GM19239 (cell line): ENCODE results near the gene FAM163B.

Experiments used
- DNase-seq: peaks from one replicate; pipeline ENCODE4 v3.0.0; 2011; ENCODE audit warnings: low spot score; ENCODE audit not compliant: insufficient read length
- FAIRE-seq: peaks from 2 replicates; lab custom pipeline; 2011; peaks lifted over from hg19 to GRCh38; lab: Jason Lieb, UNC

The FAM163B gene

DNA sequence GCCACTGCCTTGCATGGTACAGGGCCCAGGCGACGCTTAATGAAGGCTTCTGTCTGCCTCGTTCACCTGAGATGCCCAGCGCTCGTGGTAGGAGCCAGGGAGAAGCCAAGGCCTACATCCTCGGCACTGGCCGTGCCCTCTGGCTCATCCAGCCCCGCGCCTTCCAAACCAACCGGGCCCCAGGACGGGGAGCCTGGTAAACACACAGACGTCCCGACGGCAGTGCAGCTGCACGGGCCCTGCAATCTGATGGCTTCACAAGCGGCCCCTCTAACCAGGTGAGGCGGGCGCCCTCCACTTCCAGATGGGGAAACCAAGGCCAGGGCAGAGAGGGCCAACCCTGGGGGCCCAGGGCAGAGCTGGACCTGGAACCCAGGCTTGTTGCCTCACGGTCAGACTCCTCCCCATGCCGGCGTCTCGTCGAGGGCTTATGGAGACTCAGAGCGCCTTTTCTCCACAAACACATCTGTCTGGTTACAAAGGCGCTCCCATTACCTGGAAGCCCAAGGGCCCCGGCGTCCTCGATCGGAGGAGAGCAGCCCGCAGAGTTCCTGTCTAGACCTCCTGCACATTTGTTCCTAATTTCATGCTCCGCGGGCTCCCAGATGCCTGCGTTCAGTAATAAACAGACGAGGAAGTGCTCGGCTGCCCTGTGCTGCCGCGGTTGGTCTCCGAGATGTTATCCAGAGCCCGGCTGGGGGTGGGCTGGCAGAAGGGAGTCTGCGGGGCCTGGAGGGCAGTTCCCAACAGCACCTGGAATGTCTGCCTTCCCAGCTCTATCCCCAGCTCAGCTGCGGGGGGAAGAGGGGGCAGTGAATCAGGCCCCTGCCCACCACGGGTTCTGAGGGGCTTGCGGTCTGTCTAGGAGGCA, 23.5 kb downstream of the FAM163B start:
- DNase-seq (no peak), FAIRE-seq (no peak)

DNA sequence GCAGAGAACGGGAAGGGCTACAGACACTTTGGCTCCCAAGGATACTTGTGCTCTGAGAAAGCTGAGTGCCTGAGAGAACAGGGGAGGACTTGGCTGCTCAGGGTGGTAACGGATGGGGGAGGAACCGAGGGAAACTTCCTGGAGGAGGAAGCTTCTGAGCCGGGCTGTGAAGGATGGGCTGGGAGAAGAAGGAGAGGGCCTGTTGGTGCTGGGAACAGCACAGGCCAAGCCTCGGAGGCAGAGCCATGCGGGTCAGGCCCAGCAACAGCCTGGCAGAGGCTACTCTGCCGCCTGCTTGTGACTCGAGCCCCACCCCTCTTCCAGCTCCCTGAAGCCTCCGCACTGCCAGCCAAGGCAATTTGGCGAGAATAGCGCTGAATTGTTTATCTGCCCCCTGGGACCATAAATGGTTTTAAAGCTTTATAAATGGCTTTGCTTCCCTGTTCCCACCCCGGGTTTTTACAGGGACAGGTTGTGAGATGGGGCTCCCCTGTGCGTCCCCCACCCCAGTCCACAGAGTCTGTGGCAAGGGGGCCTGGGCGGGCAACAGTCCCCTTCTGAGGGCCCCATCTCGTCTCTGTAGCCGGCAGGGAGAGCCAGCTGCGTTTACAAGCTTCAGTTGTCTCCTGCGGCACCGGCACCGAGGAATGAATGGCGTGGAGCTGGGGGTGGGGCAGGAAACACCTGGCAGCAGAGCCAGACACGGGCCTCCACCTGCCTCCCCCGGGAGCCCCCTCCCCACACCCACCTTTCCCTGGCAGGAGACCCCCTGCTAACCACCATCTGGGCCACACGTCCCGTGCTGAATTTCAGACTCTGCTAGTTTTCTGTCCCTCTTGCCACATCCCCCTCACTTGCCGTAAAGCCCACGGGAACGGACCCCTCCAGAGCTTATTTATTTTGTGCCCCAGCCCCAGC, 24.4 kb downstream of the FAM163B start:
- no peak for DNase-seq
- FAIRE-seq: no peak

DNA sequence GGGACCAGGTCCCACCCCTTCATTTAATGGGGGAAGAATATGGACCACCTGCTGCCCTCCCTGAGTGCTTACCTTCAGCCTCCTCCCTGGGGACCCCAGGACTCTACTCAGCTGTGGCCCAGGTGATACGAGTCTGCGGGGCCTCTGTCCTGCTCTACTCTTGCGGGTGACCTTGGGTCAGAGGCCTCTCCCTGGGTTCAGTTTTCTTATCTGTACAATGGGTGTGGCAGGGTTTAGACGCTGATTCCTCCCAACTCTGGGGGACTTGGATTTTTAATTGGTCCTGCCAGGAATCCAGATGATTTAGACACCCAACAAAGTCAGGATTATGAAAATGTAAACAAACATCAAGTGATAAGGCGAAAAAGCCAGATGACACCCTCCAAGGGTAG, 25.0 kb downstream of the FAM163B start:
- no peak for DNase-seq
- no peak for FAIRE-seq

DNA sequence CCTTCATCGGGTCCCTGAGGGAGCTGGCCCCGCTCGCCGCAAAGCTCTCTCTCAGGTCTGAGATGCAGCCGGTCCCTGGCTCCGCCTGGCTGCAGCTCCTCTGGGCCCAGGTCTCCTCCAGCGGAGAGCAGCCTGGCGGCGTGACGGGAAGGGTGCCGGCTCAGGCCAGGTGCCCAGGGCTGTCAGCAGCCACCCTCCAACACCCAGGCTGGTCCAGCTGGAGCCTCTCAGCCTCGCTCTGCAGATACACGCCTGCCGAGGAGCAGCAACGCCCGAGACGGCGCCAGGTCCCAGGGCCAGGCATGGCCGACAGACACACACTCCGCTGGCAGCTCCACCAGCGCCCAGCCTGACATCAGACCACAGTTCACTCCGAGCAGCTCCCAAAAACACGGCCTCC, 25.6 kb downstream of the FAM163B start:
- no peak for DNase-seq
- no peak for FAIRE-seq

DNA sequence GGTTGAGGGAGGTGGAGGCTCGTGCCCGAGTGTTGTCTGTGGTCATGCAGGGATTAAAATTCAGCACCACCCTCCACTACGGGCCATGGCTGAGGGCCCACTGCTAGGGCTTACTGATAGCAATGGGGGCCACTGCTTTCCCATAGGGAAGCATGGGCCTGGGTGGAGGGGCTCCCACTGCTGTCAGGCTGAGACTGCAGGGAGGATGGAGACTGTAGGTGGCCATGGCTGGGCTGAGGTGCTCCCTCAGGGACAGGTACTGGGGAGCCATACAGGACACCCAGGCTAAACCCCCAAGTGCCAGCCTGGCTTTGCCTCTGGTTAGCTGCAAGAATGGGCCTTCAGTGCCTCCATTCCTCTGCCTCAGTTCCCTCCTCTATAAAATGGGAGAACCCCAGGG, 26.1 kb downstream of the FAM163B start:
- no peak for DNase-seq
- FAIRE-seq: no peak

DNA sequence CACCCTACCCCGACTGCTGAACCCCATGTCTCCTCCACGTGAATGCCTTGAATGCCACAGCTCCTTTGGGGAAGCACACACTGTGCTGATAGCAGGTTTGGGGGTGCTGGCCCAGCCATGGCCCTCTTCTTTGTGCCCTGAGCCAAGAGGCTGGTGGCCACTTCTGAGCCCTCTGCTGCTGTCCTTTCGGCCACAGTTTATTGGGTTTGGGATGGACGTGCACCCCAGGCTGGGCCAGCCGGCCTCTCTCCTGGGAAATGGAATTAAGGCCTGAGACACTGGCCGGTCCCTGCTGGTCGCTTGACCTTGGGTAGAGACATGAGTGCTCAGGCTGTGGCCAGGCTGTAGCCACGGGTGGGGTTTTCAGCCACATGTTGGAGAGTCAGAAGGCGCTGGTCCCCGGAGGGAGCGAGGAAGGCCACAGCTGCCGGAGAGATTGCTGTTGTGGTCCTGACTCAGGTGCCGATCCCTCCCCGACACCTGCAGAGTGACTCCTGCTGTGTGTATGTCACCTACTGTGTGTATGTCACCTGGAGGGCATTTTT, 26.6 kb downstream of the FAM163B start:
- DNase-seq: no peak
- FAIRE-seq: no peak

DNA sequence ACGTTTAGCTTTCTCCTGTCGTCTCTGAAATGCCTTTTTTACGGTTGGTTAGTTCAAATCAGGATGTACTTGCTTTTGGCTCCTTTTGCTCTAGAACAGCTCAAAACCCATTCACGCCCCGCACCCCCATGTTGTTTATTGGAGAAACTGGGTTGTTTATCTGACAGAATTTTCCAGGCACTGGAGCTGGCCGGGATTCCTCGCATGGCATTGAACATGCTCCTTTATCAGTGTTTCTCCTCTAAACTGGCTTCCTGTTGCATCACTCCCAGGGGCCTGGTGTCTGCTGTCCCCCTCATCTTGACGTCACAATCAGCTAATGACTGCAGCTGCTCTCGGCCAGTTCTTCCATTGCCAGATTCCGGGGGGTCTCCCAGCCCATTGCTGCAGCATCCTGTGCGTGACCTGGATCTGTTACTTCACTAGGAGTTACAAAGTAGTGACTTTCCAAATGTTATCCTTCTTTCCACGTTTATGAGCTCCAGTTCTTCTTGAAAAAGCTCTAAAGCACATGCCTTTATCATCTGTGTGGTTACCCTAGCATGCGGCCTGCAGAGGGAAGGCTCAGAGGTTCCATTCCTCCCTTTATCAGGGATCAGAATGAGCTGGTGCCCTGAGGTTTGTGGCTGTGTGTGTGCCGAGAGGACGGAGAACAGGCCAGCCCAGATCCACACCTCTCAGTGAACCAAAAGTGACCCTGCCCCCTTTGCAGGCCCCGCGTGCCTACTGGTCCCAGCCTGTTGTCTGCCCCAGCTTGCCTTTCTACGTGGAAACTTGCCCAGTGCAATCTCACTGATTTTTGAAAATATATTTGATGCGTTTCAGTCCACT, 27.5 kb downstream of the FAM163B start:
- FAIRE-seq (no peak), DNase-seq (no peak)

DNA sequence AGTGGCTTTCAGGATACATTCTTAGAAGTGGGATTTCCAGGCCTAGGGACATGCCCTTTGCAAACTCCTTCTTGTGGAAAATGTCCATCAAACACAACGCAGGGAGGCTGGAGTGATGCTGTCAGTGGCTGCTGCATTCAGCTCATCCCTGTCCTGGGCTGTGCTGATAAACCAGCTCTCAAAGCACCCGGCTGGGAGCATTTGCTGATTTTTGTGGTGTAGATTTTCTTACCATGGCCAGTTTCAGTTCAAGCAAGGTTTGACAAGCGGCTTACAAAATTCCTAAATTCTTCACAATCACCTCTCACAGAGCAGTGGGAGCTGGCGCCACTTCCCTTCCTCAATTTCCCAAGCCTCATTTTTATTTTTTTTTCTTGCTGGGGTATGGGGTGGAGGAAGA, 28.2 kb downstream of the FAM163B start:
- DNase-seq: no peak
- no peak for FAIRE-seq

DNA sequence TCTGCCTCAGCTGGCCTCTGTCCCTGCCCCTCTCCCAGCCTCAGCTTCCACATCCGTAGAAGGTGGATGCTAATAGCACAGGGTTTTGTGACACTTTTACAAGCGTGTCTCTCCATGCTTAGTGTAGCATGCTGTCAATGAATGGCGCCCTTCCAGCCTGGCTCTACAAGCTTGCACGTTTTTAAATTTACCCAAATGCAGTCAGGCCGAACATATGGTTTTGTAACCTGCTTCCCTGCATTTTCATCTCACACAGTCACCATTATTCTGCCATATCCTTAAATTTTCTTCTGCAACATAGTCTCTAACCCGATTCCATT, 28.8 kb downstream of the FAM163B start:
- no peak for DNase-seq
- FAIRE-seq: no peak

DNA sequence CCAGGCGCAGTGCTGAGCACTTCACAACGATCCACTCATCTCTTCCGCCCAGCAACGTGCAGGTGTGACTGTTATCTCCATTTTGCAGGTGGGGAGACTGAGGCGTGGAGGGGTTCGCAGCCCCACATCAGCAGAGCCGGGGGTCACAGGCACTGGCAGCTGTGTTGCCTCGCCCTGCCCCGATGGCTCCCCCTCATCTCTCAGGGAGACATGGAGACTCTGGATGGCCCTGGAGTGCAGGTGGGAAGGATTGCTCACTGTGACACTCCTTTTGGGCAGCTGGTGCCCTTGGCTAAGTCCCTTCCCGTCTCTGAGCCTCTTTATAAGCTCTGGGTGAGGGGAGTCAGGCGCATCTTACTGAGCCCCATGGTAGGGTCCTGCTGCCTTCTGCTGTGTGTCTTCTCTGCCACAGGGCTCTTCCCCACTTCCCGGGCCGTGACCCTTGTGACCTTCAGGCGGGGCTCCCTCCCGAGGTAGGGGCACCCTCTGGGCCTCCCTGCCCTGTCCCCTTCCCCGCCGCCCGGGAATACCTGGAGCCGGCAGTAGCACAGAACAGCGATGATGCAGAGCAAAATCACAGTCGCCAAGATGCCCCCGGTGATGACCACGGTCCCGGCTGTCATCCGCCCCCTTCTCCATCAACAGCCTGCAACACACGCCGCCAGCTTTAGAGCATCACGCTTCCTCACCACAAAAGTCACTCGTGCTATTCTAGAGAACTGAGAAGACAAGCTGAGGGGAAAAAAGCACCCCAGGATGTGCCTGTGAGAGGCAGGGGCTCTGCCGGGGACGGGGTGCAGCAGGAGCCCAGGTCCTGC, 29.4 kb downstream of the FAM163B start:
- DNase-seq (no peak), FAIRE-seq (no peak)

DNA sequence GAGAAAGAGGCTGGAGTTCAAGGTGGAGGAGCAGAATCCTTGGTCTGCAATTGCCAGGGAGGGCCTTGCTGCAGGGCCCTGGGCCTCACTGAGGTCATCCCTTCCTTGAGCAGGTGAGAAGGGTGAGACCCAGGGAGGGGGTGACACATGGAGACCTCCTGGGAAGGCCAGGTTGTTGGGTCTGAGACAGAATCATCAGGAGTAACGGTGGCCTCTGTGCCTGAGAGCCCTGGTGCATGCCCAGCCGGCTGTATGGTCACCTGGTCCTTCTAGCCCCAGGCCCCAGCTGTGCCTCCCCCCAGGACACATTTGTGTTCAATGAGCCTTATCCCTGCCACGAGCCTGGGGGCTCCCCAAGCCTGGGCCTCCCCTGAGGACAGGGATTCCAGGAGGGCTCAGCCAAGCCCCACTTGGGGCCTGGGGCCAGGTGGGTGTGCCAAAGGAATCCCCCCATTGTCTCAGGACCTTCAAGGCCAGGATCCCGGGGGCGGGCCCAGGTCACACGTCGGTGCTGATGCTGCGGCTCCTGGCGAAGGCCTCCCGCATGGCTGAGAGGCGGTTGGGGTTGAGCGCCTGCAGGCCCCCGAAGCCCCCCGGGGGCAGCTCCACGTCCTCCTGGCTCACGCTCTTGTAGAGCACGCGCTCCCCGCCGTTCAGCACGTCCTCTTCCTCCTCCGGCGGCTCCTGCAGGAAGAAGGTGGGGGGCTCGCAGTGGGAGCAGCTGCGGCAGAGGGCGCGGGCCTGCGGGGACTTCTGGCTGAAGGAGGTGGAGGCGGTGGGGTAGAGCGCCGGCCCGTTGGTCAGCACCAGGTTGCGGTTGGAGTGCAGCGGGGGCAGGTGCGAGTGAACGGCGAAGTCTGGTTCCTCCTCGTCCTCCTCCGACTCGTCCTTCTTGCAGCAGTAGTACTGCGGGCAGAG, 30.4 kb downstream of the FAM163B start:
- DNase-seq (no peak), FAIRE-seq (no peak)

DNA sequence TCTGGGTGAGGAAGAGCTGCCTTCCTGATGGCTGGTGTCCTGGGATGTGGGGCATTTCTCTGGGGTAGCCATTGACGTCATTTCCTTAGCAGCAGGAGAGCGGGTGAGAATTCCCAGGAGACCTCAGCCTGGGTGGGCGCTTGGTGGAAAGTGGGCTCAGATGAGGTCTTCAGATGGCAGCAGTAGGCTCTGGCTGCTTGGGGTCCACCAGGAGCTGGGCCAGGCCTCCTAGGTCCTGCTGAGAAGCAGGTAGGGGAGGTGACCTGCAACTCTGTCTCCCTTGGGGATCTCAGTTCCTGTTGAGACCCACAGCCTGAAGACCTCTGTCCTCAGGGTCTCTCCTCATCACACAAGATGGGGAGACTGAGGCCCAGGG, 31.5 kb downstream of the FAM163B start:
- no peak for FAIRE-seq
- no peak for DNase-seq

DNA sequence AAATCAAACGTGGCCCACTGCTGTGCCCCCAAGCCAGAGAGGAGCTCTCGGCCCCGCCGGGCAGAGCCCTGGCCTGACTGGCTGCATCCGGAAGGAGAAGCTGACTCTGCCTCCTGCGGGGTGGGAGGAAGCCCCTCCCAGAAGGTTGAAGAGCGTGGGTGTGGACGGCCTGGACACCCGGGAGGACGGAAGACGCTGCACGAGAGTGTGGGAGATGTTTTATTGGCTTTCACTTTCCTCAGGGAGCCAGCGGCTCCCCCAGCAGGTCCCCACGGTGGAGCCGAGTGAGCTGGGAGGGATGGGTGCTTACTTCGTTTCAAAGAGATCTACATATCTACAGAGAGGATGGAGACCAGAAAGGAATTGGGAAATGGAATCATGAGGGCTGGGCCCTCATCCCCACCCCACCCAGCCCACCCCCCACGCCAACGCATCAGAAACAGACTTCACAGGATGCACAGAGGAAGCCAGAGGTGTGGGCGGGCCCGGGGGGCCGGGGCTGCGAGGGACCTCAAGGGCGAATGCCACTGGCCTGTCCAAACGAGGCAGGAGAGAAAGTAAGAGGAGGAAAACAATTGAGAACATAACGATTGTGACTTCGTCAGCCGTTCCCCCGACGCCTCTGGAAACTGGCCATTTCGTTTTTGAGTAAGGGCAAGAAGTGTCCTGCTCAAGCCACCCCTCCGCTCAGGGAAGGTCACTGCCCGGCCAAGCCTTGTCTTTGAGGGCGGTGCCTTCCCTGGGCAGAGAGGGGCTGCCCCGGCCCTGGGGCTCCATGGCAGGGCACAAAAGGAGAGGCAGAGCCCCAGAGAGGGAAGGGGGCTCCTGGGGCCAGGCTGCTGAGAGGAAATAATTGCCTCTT, 32.1 kb downstream of the FAM163B start:
- FAIRE-seq (no peak), DNase-seq (no peak)

DNA sequence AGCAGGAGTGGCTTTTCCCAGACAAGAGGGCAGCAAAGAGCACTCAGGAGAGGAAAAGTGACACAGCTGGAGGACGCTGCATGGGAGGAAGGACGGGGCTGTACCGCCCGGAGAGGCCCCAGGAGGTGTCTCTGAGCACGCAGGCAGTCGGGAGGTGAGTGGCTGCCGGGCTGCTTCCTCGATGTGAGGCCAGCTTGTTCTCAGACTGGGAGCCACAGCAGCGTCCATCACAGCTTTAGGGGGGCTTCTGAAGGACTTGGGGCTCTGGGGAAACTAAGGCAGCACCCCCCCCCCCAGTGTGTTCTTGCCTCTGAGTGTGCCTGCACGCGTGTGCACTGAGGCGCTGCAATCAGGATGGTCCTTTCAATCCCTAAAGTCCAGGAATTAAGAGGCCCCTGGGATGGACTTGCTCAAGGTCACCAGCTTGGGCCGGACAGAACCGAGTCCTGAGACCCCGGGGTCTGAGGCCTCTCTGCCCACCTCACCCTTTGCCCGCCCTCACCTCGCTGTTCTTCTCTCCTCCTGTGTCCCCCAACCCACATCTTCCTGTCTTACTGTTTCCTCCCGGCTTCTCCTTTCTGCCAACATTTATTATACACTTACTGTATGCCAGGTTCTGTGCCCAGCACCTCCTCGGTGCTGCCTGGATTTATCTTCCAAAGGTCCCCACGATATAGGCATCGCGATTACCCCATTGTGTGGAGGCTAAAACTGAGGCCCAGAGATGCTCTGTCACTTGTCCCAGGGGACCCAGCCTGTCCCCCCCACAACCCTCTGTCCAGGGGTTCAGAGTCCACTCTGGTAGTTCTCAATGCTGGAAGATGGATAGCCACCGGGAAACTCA, 32.9 kb downstream of the FAM163B start:
- DNase-seq (no peak), FAIRE-seq (no peak)

DNA sequence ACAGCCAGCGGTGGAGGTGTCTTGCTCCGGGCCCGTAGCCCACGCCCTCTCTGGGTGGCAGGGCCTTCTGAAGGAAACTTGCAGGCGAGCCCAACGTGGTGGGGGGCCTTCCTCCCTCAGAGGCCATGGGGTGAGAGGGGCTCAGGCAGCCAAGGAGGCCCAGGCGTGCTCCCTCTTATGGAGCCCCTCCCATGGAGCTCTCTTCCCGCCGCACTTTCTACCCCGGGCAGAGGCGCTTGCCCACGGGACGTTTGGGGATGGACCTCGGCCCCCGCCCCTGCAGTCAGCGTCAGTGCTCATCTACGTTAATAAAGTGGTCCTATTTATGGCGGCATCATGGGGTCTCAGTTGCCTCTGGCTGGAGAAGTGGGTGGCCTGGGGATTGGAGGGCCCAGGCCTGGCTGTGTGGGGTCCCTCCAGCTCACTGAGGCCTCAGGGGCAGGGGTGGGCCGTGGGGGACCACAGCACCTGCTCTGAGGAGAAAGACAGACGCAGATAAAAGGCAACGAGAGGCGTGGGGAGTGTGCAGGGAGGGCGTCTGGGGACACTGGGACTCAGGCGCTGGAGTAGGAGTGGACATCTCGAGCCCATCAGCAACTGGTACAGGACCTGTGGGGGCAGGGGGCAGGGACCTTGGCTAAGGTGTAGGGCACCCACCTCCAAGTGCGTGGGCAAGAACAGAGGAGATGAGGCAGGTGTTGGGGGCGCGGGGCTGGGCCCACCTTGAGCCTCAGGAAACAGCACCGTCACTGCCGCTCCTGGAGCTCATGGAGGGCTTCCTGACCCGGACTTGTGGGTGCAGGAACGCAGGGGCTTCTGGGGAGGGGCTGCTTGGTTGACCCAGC, 33.8 kb downstream of the FAM163B start:
- no peak for FAIRE-seq
- no peak for DNase-seq

DNA sequence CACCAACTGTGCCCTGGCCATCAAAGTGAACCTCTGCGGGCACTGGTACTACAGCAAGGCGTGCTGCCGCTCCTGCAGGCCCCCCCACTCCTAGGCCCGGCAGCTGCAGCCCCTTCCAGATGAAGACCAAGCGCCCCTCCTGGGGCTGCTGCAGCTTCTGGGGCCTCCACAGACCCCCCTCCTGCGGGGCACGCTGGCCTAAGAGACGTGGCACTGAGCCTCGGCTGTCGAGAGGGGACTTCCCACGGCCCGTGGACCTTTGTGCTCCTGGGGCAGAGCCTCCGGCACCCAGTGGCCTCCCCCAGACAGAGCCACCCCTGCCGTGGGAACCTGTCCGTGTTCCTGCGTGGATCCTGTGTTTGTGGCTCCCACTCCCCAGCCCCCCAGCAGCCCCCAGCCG, 34.4 kb downstream of the FAM163B start:
- no peak for FAIRE-seq
- DNase-seq: no peak
